ENCODE measurements around the gene HUNK.
A peak's percentile ranks its signal among the peaks of the same experiment; 100 is the strongest.
"Not testable (repeated sequence)": the region's sequence is repeated elsewhere in the genome, so short reads cannot be mapped to it uniquely, and the experiment has no call there.

The HUNK gene

DNA sequence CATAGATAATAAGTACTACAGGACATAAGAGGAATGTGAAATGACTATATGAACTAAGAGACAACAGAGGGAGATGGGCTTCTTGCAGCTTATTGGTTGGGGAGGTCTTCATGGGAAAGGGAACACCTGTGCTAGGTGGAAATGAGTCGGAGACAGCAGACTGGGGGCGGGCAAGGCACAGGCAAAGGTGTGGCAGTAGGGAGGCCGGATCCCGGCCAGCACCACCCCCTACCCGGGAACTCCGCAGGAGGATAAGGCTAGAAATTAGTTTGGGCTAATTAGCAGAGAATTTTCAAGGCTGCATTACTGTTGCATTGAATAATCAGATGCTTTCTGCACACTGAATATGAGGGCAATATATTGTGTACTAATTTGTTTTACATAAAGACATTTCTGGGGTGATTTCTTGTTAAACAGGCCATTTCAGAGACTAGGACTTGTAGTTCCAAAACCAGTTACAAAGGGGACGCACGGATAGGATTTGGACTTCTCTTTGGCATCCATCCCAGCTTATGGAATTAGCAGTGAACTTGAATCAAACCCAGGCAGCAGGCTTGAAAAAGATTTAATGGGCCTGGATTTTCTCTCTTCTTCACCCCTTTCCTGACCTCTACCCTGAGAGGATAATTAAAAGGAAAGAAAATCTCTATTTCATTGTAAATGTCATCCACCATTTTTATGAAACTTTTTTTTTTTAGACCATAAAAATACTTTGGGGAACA lies 2.2 kb upstream of the HUNK start:
- no peak for DNase-seq (ENCODE audit: low read depth)

DNA sequence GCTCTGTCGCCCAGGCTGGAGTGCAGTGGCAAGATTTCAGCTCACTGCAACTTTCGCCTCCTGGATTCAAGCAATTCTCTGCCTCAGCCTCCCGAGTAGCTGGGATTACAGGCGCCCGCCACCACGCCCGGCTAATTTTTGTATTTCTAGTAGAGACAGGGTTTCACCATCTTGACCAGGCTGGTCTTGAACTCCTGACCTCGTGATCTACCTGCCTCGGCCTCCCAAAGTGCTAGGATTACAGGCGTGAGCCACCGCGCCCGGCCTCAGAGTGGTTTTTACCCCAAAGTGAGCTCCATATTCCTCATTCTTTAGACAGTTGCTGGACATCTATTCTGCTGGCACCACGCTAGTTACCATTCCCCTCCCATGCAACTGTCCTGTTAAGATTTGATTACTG lies 1.4 kb upstream of the HUNK start:
- DNase-seq (ENCODE audit: low read depth): not testable (repeated sequence)

DNA sequence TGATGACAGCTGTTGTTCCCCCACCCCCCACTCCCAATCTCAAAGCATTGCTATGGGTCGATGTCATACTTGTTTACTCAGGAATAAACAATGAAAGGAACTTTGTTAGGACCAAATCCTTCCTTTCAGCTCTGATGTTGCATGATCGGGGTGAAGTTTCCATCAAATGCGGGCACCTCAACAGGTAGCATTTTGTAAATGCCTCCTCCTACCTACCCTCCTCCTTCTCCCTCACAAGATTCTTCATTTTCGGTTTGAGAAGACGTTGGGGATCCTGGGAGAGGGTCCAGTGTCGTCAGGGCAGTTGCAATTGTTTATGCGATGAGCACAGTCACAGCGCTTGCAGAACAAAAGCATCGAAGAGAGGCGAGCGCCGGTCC lies 758 bp upstream of the HUNK start:
- no peak for DNase-seq (ENCODE audit: low read depth)

DNA sequence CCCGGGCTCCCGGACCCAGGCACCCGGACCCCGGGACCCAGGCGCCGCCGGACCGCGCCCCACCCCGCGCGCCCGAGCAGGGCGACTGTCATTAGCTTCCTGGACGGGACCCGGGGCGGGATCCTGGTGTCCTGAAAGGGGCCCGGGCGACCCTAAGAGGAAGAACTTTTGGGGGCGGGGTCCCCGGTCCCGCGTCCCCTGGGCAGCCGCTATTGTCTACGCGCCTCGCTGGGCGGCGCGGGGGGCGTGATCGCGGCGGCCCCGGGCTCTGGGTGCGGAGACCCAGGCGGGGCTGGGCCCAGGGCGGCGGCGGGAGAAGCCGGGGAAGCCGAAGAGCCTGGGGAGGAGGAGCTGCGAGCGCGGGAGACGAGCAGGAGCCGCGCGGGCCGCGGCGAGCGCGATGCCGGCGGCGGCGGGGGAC lies 465 bp downstream of the HUNK start:
- DNase-seq (ENCODE audit: low read depth): no peak

DNA sequence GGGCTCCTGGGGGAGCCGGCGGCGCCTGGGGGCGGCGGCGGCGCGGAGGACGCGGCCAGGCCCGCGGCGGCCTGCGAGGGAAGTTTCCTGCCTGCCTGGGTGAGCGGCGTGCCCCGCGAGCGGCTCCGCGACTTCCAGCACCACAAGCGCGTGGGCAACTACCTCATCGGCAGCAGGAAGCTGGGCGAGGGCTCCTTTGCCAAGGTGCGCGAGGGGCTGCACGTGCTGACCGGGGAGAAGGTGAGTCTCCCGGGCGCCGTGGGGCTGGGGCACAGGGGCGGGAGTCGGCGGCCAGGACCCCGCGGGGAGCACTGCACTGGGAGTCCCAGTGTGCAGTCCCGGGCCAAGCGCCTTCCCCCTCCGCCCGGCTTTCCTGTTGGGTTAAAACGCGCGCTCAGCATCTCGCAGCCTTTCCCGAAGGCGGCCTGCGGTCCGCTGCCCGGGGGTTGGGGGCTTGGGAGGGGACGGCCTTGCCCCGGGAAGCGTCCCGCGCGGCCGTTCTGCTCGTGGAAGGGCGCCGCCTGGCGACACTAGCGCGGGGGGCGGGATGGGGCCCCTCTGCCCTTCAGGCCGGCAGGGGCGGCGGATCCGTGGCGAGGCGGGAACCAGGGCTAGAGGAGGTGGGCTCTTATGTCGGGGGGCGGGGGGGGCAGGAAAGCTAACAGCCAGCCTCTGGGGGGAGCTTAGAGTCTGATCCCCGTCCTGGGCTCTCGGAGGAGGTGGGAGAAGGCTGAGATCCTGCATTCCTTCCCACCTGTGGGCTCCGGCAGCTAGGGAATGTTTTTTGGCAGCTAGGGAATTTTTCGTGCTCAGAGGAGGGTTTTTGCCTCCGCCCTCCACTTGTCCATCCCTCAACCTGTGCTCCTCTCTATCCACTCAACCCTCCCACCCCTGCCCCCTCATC lies 1.1 kb downstream of the HUNK start:
- peak; percentile 25 for DNase-seq (ENCODE audit: low read depth)

DNA sequence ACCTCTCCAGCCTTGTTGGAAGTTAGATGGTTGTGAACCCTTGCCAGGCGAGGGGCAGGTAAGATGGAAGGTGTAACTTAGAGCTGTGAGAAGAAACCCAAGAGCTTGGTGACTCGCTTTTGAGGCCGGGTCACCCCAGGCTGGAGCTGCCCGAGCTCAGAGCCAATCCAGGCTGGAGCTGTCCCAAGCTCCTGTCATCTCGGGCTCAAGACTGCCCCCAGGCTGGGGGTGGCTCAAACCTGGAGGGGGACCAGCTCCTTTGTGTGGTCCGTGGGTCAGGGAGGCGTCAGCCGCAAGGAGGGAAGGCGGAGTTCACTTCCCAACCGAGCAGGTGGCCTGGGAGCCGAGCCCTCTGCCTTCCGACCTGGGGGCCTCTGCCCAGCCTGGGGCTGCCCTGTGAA lies 2.0 kb downstream of the HUNK start:
- no peak for DNase-seq (ENCODE audit: low read depth)

DNA sequence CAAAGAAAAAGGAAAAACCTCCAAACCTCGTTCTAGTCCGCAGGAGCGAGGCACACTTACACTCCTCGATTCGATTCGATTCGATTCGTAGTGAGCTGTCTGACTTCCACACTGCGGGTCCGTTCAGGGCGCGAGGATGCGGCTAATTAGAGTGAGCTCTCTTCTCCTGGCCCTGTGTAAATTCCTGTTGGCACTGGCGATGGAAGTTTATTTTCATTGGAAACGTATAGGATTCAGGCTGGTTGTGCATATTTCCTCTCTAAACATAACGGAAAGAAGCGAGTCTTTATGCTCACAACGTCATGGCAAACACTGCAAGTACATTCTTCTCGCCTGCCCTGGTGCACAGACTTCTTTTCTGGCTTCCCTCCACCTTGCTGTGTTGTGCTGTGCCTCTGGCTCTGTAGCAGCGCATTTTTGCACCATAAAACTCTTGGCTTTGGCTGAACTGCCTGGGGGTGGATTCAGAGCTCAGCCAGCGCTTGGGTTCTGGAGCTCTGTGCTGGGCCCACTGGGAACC lies 2.7 kb downstream of the HUNK start:
- no peak for DNase-seq (ENCODE audit: low read depth)

DNA sequence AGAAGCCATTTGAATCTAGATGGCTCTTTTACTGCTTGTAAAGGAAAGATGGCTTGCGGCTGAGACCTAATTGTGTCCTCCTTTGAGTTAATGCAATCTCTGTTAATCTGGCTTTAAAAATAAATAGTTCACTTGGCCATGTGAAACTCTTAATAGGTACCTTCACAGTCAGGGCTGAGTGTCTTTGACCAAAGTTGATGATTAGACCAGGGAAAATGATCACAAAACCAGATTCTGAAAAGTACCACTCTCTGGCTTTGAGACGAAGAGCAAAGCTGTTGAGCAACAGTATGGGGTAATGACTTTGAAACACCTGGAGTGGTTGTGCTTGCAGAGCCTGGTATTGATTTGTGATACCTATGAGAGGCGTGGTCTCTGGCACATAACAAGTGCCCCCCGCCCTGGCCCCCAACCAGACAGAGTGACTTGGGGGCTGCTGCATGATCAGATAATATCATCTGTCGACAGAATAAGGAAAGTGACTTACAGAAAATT lies 4.7 kb downstream of the HUNK start:
- no peak for DNase-seq (ENCODE audit: low read depth)

DNA sequence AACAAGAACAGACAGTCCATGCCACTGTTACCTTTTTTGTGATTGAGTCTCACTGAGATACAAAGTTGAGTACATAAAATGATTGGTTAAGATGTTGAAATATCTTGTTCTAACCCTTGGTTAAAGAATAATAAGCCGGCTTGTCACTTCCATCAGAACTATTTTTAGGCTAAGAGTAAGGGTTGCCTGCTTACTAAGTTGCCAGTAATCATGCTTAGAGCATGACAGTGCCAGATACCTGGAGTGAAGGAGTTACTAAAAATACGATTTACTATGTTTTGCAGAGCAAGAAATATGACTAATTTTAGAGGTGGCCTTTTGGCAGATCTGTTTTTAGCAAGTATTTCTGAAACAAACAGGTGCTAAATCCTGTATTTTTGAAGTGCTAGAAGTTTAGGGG lies 6.0 kb downstream of the HUNK start:
- DNase-seq (ENCODE audit: low read depth): no peak

DNA sequence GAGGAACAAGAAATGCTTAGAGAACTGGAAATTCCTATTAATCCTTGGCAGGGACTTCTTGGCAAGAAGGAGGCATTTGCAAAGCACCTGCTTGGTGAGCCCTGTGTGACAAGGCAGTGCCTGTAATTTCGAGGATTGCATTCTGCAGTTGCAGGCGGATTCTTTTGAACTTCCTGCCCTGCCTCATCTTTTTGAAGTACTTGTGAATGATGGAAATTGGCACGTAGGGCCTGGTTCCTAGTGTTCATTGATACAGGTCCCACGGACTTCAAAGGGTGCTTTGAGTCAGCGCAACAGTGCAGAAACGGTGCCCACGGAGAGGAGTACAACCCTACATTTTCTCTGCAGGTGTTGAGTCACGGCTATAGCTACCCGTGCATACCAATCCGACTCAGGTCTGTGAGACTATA lies 6.4 kb downstream of the HUNK start:
- no peak for DNase-seq (ENCODE audit: low read depth)

DNA sequence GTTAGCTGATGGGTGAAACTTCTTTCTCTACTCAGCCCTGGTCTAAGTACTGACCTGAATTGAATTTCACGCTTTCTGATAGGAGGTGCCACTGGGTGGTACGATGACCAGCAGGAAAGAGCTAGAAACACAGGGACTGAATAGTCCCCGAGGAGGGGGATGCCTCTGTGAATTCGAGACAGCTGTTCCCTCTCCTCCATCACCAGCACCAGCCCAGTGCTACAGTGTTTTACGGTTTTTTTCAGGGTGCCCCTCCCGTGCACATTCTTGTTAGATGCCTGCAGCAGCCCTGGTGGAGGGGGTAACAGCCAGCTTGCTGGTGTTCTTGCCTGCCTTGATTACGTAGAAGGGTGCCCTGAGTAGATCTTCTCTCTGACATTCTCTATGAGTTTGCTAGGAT lies 7.1 kb downstream of the HUNK start:
- no peak for DNase-seq (ENCODE audit: low read depth)

DNA sequence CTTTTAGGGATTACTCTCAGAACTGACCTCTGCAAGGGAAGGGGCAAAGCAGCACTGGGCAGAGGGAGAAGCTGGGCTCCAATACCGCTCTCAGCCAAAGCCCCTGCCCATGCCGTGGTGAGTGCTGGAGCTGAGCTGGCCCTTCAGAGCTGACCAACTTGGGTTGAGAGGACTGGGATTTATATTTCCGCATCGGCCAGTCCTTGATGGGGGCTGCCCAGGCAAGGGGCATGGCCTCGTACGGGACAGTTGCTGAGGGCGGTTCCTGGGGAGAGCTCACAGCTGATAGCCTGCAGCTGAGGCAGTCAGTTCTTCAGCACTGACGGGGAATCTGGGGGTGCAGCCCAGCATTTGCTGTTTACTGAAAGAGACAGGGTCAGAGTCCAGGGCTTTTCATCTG lies 8.0 kb downstream of the HUNK start:
- no peak for DNase-seq (ENCODE audit: low read depth)

DNA sequence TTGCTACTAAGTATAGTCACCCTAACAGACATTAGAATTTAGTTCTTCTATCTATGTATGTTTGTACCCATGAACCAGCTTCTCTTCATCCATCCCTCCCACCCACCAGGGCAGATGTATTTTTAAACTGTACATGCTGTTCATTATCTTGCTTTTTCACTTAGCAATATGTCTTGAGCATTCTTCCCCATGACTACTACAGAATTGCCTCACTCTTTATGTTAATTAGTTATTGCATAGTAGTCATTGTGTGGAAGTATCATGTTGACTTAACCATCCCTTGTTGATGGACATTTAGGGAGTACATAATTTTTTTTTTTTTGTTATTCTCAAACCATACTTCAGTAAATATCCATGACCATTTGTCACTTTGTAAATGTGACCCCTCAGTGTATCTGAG lies 9.9 kb downstream of the HUNK start:
- DNase-seq (ENCODE audit: low read depth): no peak

DNA sequence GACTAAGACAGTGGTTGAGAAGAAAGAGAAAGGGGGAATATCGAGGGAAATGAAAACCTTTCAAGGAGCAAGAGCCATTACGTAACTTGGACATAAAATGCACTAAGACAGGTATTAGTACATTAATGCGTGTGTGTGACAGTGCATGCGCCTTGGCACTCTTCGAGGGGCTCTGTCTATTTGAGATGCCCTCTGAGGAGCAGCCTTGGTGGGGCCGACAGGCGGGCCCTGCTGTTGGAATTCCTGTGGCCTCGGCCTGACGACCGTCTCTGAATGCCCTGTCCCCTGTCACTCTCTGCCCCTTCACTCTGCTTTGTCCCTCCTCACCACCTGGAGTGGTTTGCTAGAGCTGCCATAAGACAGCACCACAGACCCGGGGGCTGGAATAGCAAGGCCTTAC lies 12.3 kb downstream of the HUNK start:
- DNase-seq (ENCODE audit: low read depth): no peak

DNA sequence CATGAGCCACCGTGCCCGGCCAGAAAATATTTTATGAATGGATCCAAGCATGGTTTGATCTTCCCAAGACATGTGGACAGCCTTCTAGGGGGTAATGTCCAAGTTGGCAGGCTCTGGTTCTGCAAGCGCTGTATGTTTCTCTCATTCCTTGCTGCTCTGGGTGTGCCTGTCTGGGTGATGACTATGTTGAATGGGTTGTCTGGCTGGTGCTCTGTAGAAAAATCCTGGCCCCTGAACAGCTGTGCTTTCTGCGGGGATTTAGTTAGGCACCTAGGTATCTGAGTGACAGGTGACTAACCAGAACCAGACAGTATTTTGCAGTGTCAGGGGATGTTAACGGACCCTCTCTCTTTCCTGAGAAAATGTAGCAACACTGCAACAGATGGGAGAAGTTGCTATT lies 14.1 kb downstream of the HUNK start:
- no peak for DNase-seq (ENCODE audit: low read depth)

DNA sequence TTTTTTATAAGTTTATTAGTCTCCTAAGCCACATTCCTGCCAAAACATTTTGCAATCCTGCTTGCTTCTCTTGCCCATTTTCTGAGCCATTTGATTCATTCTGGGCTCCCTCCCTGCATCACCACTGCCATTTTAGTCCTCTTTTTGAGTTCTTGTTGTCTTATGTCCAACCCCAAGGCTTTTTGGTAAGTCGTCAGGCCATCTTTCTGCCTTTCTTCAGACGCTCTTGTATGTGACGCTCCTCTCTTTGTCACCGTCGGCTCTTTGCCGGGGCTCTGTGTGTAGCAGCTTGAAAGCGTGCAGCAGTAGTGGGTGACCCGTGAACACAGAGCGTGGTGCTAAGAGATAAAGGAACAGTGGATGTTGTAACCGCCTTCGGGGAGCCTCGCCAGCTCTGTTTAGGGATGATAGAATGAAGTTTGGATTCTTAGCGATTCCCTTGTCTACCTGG lies 14.6 kb downstream of the HUNK start:
- no peak for DNase-seq (ENCODE audit: low read depth)

DNA sequence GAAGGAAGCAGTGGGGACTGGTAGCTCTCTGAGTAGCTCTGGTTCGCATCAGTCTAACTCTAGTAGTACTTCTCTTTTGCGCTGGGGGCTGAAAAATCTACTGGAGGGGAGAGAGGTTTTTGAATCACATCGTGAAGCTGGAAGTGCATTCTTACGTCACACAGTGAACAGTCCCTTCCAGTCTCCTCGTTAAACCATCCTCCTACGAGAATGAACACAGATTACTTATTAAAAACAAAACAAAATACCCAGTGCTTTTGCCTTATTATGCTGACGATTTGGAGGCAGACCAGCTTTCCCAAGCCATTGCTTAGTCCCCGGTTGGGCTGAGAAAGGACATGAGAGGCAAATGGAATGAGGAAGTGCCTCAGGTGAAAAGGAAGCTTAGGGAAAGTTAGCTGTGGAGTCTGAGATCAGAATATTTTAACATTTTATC lies 16.1 kb downstream of the HUNK start:
- DNase-seq (ENCODE audit: low read depth): no peak

DNA sequence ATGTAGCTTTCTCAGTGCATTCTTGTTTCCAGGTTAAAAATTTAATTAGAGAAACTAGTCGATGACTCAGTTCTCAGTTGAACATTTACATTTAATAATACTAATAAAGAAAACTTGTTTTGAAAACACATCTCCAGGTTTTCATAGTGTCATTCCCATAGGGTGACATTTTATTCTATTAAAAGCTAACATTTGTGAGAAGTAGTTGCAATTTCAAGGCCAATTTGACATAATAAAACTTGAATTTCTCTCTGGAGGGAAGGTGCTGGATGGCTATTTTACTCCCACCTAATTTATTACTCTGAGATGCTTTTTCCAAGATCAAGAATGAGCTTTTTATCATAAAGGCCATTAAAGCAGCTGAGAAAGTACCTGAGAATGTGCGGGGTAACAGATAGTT lies 16.6 kb downstream of the HUNK start:
- no peak for DNase-seq (ENCODE audit: low read depth)

DNA sequence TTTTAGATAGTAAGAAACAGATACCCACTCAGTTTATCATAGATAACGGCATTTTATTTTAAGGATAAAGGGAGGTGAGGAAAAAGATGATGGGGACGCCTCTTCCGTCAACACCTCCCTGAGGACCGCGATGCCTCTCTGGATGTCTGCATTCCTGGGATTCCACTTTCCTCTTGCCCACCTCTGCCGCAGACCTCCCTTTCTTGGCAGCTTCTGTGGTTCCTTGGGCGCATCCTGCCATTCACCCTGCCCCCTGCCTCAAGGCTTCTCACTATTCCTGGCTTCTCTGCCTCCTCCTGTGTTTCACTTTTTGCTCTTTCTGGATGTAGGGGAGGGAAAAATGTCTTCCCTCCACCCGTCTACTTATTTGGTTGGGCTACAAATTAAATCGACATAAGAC lies 19.9 kb downstream of the HUNK start:
- DNase-seq (ENCODE audit: low read depth): no peak

DNA sequence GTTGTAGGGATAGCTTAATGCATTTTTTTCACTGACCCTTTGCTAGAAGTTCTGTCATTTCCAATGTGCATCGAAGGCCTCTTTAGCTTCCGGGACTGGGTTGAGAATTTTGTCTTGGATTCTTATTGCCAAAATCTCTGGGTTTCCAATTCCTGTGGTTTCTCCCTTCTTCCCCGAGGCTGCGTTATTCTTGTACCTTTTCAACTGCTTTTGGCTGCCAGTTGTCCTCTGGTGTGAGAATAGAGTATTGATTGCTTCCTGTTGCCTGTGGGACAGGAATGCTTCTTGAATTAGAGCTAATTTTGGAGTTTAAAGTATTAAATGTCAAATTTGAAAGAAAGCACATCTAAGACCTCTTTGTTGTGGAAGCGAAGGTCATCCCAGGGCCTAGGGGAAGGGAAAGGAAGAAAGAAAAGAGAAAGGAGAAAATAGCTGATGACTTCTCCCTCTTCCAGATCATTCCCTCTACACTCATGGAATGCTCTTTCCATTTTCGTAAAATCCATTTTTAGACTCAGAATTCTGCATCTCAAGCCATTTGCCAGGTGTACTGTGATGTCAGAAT lies 21.1 kb downstream of the HUNK start:
- no peak for DNase-seq (ENCODE audit: low read depth)

DNA sequence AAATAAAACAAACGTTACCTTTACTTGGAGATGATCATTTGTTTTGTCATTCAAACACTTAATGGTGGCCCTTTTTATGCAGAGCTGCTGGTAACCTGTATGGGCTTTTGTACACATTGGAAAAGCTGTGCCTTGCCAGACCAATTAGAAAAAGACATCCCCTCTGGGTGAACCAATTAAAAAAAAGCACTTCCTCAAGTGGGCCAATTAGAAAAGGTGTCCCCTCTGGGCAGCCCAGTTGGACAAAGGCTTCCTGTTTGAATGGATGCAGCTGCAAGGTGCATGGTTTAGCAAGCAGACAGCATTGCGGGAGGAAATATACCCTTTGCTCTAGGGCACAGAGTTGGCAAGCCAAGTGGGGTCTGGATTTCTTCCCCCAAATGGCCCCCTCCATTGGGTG lies 21.6 kb downstream of the HUNK start:
- no peak for DNase-seq (ENCODE audit: low read depth)

DNA sequence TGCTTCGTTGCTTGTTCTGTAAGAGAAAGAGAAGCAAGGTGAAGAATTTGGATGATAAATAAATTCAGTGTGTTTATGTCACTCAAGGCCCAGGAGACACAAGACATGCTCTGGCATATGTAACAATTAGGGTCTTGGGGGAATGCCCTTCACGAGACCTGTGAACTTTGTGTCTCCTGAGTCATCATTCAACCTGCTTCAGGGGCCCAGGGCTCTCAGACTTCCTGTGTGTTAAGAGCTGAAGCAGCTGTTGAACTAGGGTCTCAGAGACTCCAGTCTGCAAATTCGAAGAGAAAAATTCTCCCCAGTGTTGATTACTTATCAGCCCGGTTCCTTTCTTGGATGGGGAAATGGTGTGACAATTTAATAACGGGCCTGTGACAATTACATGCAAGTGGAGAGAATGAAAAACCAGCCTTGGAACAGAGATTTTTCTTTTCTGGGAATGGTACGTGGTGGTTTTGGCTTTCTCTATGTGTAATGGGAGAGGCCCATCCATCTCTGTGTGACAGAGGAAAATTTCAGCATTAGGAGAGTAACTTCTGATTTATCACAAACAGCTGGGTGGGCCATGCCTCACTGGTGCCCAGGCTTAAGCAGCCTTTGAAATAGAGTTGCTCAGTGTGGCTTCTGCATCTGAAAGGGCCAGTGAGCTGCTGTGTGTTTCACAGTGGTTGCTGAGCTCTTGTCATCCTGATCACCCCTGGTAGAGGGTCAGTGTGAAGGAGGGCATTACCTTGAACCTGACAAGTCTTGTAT lies 22.4 kb downstream of the HUNK start:
- no peak for DNase-seq (ENCODE audit: low read depth)

Measured in activated T-helper 9 cell treated with anti-CD3 and anti-CD28 coated beads, Interleukin-2, amount 50 U/mL, for 16 hours (primary cell).